HepG2 (cell line): ENCODE results near the gene LY6G5B. TPM values are rescaled to one million over a fixed set of nuclear protein-coding genes. Genes with fewer than 3 reads are reported as not detected.

Source experiments
- ELF3 ChIP-seq: IDR thresholded peaks from 2 replicates; pipeline ENCODE4 v1.6.1; 2016; ENCODE audit warnings: missing genetic modification reagents, missing compliant biosample characterization
- FLYWCH1 ChIP-seq: sonication (generic); formaldehyde crosslinking; IDR thresholded peaks from 2 replicates; pipeline ENCODE4 v1.8.1; 2023; ENCODE audit warnings: mild to moderate bottlenecking, missing genetic modification reagents
- FOXA3 ChIP-seq: IDR thresholded peaks from 2 replicates; pipeline ENCODE4 v1.6.1; 2016; ENCODE audit warnings: missing genetic modification reagents, missing compliant biosample characterization
- GABPA ChIP-seq, 2 experiments: IDR thresholded peaks; 2 replicates each; pipeline ENCODE4 v1.6.1; 2011 to 2016; ENCODE audit warnings: low read depth in 2 of 2, low read length in 1 of 2, missing biosample characterization in 1 of 2, missing genetic modification characterization in 1 of 2
- GATAD2A ChIP-seq: IDR thresholded peaks from 2 replicates; pipeline ENCODE4 v1.6.1; 2016
- JUNB ChIP-seq: sonication (generic); formaldehyde crosslinking; IDR thresholded peaks from 2 replicates; pipeline ENCODE4 v1.8.0; 2022; ENCODE audit warnings: missing genetic modification reagents, mild to moderate bottlenecking, borderline replicate concordance
- KMT2A ChIP-seq: sonication (generic); formaldehyde crosslinking; IDR thresholded peaks from 2 replicates; pipeline ENCODE4 v1.4.0; 2020; ENCODE audit warnings: missing genetic modification reagents
- NR2F6 ChIP-seq, 2 experiments: IDR thresholded peaks; 2 replicates each; pipeline ENCODE4 v1.6.1; 2016; ENCODE audit warnings: antibody characterized with exemption in 1 of 2, mild to moderate bottlenecking in 1 of 2
- RFX1 ChIP-seq: fragments of 450-650 bp; IDR thresholded peaks from 2 replicates; pipeline ENCODE4 v1.6.1; 2017
- SPEN ChIP-seq: sonication (generic); formaldehyde crosslinking; IDR thresholded peaks from 2 replicates; pipeline ENCODE4 v1.5.1; 2020; ENCODE audit warnings: low read depth, mild to moderate bottlenecking, missing genetic modification reagents
- TEF ChIP-seq: sonication (generic); formaldehyde crosslinking; IDR thresholded peaks from 2 replicates; pipeline ENCODE4 v1.5.0; 2020; ENCODE audit warnings: missing genetic modification reagents
- THAP11 ChIP-seq: IDR thresholded peaks from 2 replicates; pipeline ENCODE4 v1.6.1; 2016; ENCODE audit warnings: missing biosample characterization, missing genetic modification reagents
- YEATS4 ChIP-seq: sonication (generic); formaldehyde crosslinking; IDR thresholded peaks from 2 replicates; pipeline ENCODE4 v1.4.0; 2020; ENCODE audit warnings: missing genetic modification reagents, borderline replicate concordance
- ZKSCAN1 ChIP-seq: fragments of 150-350 bp; IDR thresholded peaks from 2 replicates; pipeline ENCODE4 v1.6.1; 2014; ENCODE audit warnings: low read length
- ZMYM3 ChIP-seq: sonication (generic); formaldehyde crosslinking; IDR thresholded peaks from 2 replicates; pipeline ENCODE4 v1.5.1; 2020; ENCODE audit warnings: mild to moderate bottlenecking, missing genetic modification reagents
- ZNF263 ChIP-seq: sonication (generic); formaldehyde crosslinking; IDR thresholded peaks from 2 replicates; pipeline ENCODE4 v1.4.0; 2020; ENCODE audit warnings: missing genetic modification reagents
- ZNF441 ChIP-seq: sonication (generic); formaldehyde crosslinking; IDR thresholded peaks from 2 replicates; pipeline ENCODE4 v1.7.0; 2021; ENCODE audit warnings: missing genetic modification reagents, borderline replicate concordance
- ZNF776 ChIP-seq: sonication (generic); formaldehyde crosslinking; IDR thresholded peaks from 2 replicates; pipeline ENCODE4 v1.4.0; 2020; ENCODE audit warnings: mild to moderate bottlenecking, missing genetic modification reagents
- ZNF83 ChIP-seq: sonication (generic); formaldehyde crosslinking; IDR thresholded peaks from 2 replicates; pipeline ENCODE4 v1.4.0; 2020; ENCODE audit warnings: missing genetic modification reagents, mild to moderate bottlenecking, borderline replicate concordance
- polyA plus RNA-seq, 8 experiments: library from polyadenylated mRNA; depleted of rRNA in 3 of 8; stranded (reverse) in 7 of 8; unstranded in 1 of 8; fragments of >200 nt; fragmentation: Illumina TruSeq in 4 of 8; extraction: Trizol in 4 of 8; gene quantifications; 2 replicates each; pipeline versions ENCODE4 v1.2.1 to v1.2.3, GENCODE V29; 2011 to 2016; ENCODE audit warnings: low read depth in 4 of 8, missing spikeins in 1 of 8, mixed read lengths in 1 of 8; ENCODE audit not compliant: insufficient read depth in 1 of 8
- total RNA-seq, 5 experiments: library from RNA; depleted of rRNA; stranded (reverse); fragments of >200 nt; fragmentation: Illumina TruSeq; extraction: Trizol; gene quantifications; 2 replicates each; pipeline ENCODE4 v1.2.3, GENCODE V29; 2016; ENCODE audit warnings: low read depth in 1 of 5
- TF ChIP-seq, protein P1 (sequence below): sonication (generic); formaldehyde crosslinking; IDR thresholded peaks from 2 replicates; pipeline ENCODE4 v1.5.0; 2020; ENCODE audit warnings: mild to moderate bottlenecking, missing genetic modification reagents, borderline replicate concordance
- TF ChIP-seq, protein P2 (sequence below): sonication (generic); formaldehyde crosslinking; IDR thresholded peaks from 2 replicates; pipeline ENCODE4 v1.4.0; 2020; ENCODE audit warnings: missing genetic modification reagents, borderline replicate concordance
- TF ChIP-seq, protein P3 (sequence below): IDR thresholded peaks from 2 replicates; pipeline ENCODE4 v1.6.1; 2016

LY6G5B gene
- total and polyA plus RNA-seq, 2 of the 13 experiments (the other 11 are each of a cell fraction or from before 2014, with no cell fraction given), result 7.8 to 15.7 TPM

- TF ChIP-seq TEF (CRISPR knock-in tag) (no peak), ELF3 (peak; percentile 89), ZMYM3 (CRISPR knock-in tag) (peak; percentile 40; the same call in 1 of the 2 replicates), ZNF441 (CRISPR knock-in tag) (no peak), JUNB (no peak), YEATS4 (CRISPR knock-in tag) (no peak), RFX1 (peak; percentile 46; the same call in 1 of the 2 replicates), FLYWCH1 (no peak), NR2F6 (IDR thresholded peaks at IDR 0.05) (no peak), NR2F6 (CRISPR knock-in tag; IDR thresholded peaks at IDR 0.05) (peak; percentile 53; the same call in 1 of the 2 replicates), GATAD2A (peak; percentile 62; the same call in 1 of the 2 replicates), FOXA3 (CRISPR knock-in tag) (0 out of 2 replicates have a peak, but pooled peaks have one; percentile 27), SPEN (CRISPR knock-in tag) (no peak), ZKSCAN1 (0 out of 2 replicates have a peak, but pooled peaks have one; percentile 24), THAP11 (CRISPR knock-in tag) (peak; percentile 35; the same call in 1 of the 2 replicates), KMT2A (CRISPR knock-in tag) (peak; percentile 28; the same call in 1 of the 2 replicates), ZNF263 (CRISPR knock-in tag) (0 out of 2 replicates have a peak, but pooled peaks have one; percentile 37), GABPA (IDR thresholded peaks at IDR 0.05; ENCODE audit: low read depth, low read length) (no peak), GABPA (CRISPR knock-in tag; IDR thresholded peaks at IDR 0.05; ENCODE audit: low read depth) (no peak), ZNF776 (no peak), ZNF83 (CRISPR knock-in tag) (no peak)
- TF ChIP-seq, protein P1, sequence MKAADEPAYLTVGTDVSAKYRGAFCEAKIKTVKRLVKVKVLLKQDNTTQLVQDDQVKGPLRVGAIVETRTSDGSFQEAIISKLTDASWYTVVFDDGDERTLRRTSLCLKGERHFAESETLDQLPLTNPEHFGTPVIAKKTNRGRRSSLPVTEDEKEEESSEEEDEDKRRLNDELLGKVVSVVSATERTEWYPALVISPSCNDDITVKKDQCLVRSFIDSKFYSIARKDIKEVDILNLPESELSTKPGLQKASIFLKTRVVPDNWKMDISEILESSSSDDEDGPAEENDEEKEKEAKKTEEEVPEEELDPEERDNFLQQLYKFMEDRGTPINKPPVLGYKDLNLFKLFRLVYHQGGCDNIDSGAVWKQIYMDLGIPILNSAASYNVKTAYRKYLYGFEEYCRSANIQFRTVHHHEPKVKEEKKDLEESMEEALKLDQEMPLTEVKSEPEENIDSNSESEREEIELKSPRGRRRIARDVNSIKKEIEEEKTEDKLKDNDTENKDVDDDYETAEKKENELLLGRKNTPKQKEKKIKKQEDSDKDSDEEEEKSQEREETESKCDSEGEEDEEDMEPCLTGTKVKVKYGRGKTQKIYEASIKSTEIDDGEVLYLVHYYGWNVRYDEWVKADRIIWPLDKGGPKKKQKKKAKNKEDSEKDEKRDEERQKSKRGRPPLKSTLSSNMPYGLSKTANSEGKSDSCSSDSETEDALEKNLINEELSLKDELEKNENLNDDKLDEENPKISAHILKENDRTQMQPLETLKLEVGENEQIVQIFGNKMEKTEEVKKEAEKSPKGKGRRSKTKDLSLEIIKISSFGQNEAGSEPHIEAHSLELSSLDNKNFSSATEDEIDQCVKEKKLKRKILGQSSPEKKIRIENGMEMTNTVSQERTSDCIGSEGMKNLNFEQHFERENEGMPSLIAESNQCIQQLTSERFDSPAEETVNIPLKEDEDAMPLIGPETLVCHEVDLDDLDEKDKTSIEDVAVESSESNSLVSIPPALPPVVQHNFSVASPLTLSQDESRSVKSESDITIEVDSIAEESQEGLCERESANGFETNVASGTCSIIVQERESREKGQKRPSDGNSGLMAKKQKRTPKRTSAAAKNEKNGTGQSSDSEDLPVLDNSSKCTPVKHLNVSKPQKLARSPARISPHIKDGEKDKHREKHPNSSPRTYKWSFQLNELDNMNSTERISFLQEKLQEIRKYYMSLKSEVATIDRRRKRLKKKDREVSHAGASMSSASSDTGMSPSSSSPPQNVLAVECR (CRISPR knock-in tag), result peak; percentile 43; the same call in 1 of the 2 replicates
- TF ChIP-seq, protein P2, sequence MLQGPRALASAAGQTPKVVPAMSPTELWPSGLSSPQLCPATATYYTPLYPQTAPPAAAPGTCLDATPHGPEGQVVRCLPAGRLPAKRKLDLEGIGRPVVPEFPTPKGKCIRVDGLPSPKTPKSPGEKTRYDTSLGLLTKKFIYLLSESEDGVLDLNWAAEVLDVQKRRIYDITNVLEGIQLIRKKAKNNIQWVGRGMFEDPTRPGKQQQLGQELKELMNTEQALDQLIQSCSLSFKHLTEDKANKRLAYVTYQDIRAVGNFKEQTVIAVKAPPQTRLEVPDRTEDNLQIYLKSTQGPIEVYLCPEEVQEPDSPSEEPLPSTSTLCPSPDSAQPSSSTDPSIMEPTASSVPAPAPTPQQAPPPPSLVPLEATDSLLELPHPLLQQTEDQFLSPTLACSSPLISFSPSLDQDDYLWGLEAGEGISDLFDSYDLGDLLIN (CRISPR knock-in tag), result 0 out of 2 replicates have a peak, but pooled peaks have one; percentile 46
- TF ChIP-seq, protein P3, sequence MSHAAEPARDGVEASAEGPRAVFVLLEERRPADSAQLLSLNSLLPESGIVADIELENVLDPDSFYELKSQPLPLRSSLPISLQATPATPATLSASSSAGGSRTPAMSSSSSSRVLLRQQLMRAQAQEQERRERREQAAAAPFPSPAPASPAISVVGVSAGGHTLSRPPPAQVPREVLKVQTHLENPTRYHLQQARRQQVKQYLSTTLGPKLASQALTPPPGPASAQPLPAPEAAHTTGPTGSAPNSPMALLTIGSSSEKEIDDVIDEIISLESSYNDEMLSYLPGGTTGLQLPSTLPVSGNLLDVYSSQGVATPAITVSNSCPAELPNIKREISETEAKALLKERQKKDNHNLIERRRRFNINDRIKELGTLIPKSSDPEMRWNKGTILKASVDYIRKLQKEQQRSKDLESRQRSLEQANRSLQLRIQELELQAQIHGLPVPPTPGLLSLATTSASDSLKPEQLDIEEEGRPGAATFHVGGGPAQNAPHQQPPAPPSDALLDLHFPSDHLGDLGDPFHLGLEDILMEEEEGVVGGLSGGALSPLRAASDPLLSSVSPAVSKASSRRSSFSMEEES (CRISPR knock-in tag), result no peak
Measured at GRCh38 chr6:31680226-31681134, 10.7 kb downstream of the LY6G5B start, which contains the start of gene LY6G5C (continued).
